Measurements from ENCODE around the gene NAIP. TPM values are rescaled to one million over a fixed set of nuclear protein-coding genes. Genes with fewer than 3 reads are reported as not detected.
"Not testable (repeated sequence)": the region's sequence is repeated elsewhere in the genome, so short reads cannot be mapped to it uniquely, and the experiment has no call there.

The NAIP gene
- total and polyA plus RNA-seq, 2 donors (not counting 1 experiment from before 2014, with no cell fraction given): 2.7 to 3.8 TPM

DNA sequence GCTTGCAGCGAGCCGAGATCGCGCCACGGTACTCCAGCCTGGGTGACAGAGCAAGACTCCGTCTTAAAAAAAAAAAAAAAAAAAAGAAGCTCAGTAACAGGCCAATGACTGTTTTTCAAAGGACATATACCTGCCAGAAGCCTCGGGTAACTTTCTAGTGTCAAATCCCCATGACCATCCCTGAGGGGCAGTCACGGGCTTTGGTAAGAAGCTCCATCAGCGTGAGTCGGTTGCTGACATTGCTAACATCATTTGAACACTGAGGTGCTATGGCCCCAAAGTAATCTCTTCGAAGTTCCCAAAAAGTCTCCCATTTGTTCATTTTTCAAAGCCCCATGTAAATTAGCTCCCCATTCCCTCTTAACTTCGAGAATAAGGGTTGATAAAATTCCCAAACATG lies 11.6 kb downstream of the NAIP start:
- H3K27ac ChIP-seq (ENCODE audit: insufficient read depth, low read length): no peak overlapping the region
- no peak overlapping the region for H3K4me3 ChIP-seq (replicated peaks in 1 of 4; ENCODE audit: control extremely low read depth in 1 of 4, insufficient read depth in 1 of 4, low read depth in 3 of 4, low read length in 4 of 4)
- no peaks in the 10 kb centered on the region for H3K9me3 ChIP-seq (ENCODE audit: control insufficient read depth, insufficient read depth, low read depth, low read length)
- TF ChIP-seq, protein P1, sequence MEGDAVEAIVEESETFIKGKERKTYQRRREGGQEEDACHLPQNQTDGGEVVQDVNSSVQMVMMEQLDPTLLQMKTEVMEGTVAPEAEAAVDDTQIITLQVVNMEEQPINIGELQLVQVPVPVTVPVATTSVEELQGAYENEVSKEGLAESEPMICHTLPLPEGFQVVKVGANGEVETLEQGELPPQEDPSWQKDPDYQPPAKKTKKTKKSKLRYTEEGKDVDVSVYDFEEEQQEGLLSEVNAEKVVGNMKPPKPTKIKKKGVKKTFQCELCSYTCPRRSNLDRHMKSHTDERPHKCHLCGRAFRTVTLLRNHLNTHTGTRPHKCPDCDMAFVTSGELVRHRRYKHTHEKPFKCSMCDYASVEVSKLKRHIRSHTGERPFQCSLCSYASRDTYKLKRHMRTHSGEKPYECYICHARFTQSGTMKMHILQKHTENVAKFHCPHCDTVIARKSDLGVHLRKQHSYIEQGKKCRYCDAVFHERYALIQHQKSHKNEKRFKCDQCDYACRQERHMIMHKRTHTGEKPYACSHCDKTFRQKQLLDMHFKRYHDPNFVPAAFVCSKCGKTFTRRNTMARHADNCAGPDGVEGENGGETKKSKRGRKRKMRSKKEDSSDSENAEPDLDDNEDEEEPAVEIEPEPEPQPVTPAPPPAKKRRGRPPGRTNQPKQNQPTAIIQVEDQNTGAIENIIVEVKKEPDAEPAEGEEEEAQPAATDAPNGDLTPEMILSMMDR (conservative IDR thresholded peaks at IDR 0.05 in 1 of 2, IDR thresholded peaks at IDR 0.05 in 1 of 2; ENCODE audit: low read depth in 1 of 2, low read length in 2 of 2): no peak
- no peak for DNase-seq (ENCODE audit: low read depth in 2 of 2)
- H2AFZ ChIP-seq (ENCODE audit: low read length): no peak overlapping the region
- H3K79me2 ChIP-seq (ENCODE audit: control insufficient read depth, insufficient read depth, low read length): no peaks in the 10 kb centered on the region
- no peak overlapping the region for H3K4me2 ChIP-seq (ENCODE audit: extremely low read depth, insufficient read depth, low read length)
- no peaks in the 10 kb centered on the region for H3K36me3 ChIP-seq (ENCODE audit: control insufficient read depth, insufficient read depth, low read length)
- H4K20me1 ChIP-seq (ENCODE audit: control insufficient read depth, extremely low read depth, insufficient read depth, low read length): no peaks in the 10 kb centered on the region
- no peaks in the 10 kb centered on the region for H3K4me1 ChIP-seq (ENCODE audit: control insufficient read depth, extremely low read depth, insufficient read depth, low read length)
- no peaks in the 10 kb centered on the region for H3K27me3 ChIP-seq (ENCODE audit: control insufficient read depth, insufficient read depth, low read length)
- H3K9ac ChIP-seq (ENCODE audit: insufficient read depth, low read length): no peak overlapping the region

GRCh38 chr5:71011194-71011792 lies 13.8 kb downstream of the NAIP start:
- Histone ChIP-seq H3K4me3 (replicated peaks in 1 of 4; ENCODE audit: control extremely low read depth in 1 of 4, insufficient read depth in 1 of 4, low read depth in 3 of 4, low read length in 4 of 4) (no peak overlapping the region), H3K9ac (ENCODE audit: insufficient read depth, low read length) (no peak overlapping the region), H4K20me1 (ENCODE audit: control insufficient read depth, extremely low read depth, insufficient read depth, low read length) (no peaks in the 10 kb centered on the region), H3K4me2 (ENCODE audit: extremely low read depth, insufficient read depth, low read length) (no peak overlapping the region), H3K27me3 (ENCODE audit: control insufficient read depth, insufficient read depth, low read length) (no peaks in the 10 kb centered on the region), H2AFZ (ENCODE audit: low read length) (no peak overlapping the region), H3K79me2 (ENCODE audit: control insufficient read depth, insufficient read depth, low read length) (no peaks in the 10 kb centered on the region), H3K36me3 (ENCODE audit: control insufficient read depth, insufficient read depth, low read length) (no peaks in the 10 kb centered on the region), H3K4me1 (ENCODE audit: control insufficient read depth, extremely low read depth, insufficient read depth, low read length) (no peaks in the 10 kb centered on the region), H3K27ac (ENCODE audit: insufficient read depth, low read length) (no peak overlapping the region), H3K9me3 (ENCODE audit: control insufficient read depth, insufficient read depth, low read depth, low read length) (no peaks in the 10 kb centered on the region)
- DNase-seq (ENCODE audit: low read depth in 2 of 2): no peak
- TF ChIP-seq, protein P1 (conservative IDR thresholded peaks at IDR 0.05 in 1 of 2, IDR thresholded peaks at IDR 0.05 in 1 of 2; ENCODE audit: low read depth in 1 of 2, low read length in 2 of 2): no peak
- TF ChIP-seq EZH2 (IDR thresholded peaks at IDR 0.05; ENCODE audit: low read length, missing control alignments): no peak

GRCh38 chr5:71006983-71007382 lies 18.2 kb downstream of the NAIP start:
- not testable (repeated sequence) for H3K27me3 ChIP-seq (ENCODE audit: control insufficient read depth, insufficient read depth, low read length); H3K4me3 ChIP-seq (replicated peaks in 1 of 4; ENCODE audit: control extremely low read depth in 1 of 4, insufficient read depth in 1 of 4, low read depth in 3 of 4, low read length in 4 of 4); H2AFZ ChIP-seq (ENCODE audit: low read length); DNase-seq (ENCODE audit: low read depth in 2 of 2); H3K9ac ChIP-seq (ENCODE audit: insufficient read depth, low read length); H3K9me3 ChIP-seq (ENCODE audit: control insufficient read depth, insufficient read depth, low read depth, low read length); H3K4me2 ChIP-seq (ENCODE audit: extremely low read depth, insufficient read depth, low read length); H3K27ac ChIP-seq (ENCODE audit: insufficient read depth, low read length); H3K4me1 ChIP-seq (ENCODE audit: control insufficient read depth, extremely low read depth, insufficient read depth, low read length); H3K79me2 ChIP-seq (ENCODE audit: control insufficient read depth, insufficient read depth, low read length); H4K20me1 ChIP-seq (ENCODE audit: control insufficient read depth, extremely low read depth, insufficient read depth, low read length); H3K36me3 ChIP-seq (ENCODE audit: control insufficient read depth, insufficient read depth, low read length)

GRCh38 chr5:70984882-70985281 lies 40.3 kb downstream of the NAIP start:
- not testable (repeated sequence) for DNase-seq (ENCODE audit: low read depth in 2 of 2); H3K27me3 ChIP-seq (ENCODE audit: control insufficient read depth, insufficient read depth, low read length); H4K20me1 ChIP-seq (ENCODE audit: control insufficient read depth, extremely low read depth, insufficient read depth, low read length); H3K4me1 ChIP-seq (ENCODE audit: control insufficient read depth, extremely low read depth, insufficient read depth, low read length); H3K4me3 ChIP-seq (replicated peaks in 1 of 4; ENCODE audit: control extremely low read depth in 1 of 4, insufficient read depth in 1 of 4, low read depth in 3 of 4, low read length in 4 of 4); H3K4me2 ChIP-seq (ENCODE audit: extremely low read depth, insufficient read depth, low read length); H3K9me3 ChIP-seq (ENCODE audit: control insufficient read depth, insufficient read depth, low read depth, low read length); H2AFZ ChIP-seq (ENCODE audit: low read length); H3K79me2 ChIP-seq (ENCODE audit: control insufficient read depth, insufficient read depth, low read length); H3K27ac ChIP-seq (ENCODE audit: insufficient read depth, low read length); H3K36me3 ChIP-seq (ENCODE audit: control insufficient read depth, insufficient read depth, low read length); H3K9ac ChIP-seq (ENCODE audit: insufficient read depth, low read length)

GRCh38 chr5:70967220-70967619 lies 57.9 kb downstream of the NAIP start:
- H3K27ac ChIP-seq (ENCODE audit: insufficient read depth, low read length); H3K4me1 ChIP-seq (ENCODE audit: control insufficient read depth, extremely low read depth, insufficient read depth, low read length); H3K9ac ChIP-seq (ENCODE audit: insufficient read depth, low read length); DNase-seq (ENCODE audit: low read depth in 2 of 2); H4K20me1 ChIP-seq (ENCODE audit: control insufficient read depth, extremely low read depth, insufficient read depth, low read length); H3K36me3 ChIP-seq (ENCODE audit: control insufficient read depth, insufficient read depth, low read length); H3K79me2 ChIP-seq (ENCODE audit: control insufficient read depth, insufficient read depth, low read length); H3K27me3 ChIP-seq (ENCODE audit: control insufficient read depth, insufficient read depth, low read length); H3K4me3 ChIP-seq (replicated peaks in 1 of 4; ENCODE audit: control extremely low read depth in 1 of 4, insufficient read depth in 1 of 4, low read depth in 3 of 4, low read length in 4 of 4); H3K9me3 ChIP-seq (ENCODE audit: control insufficient read depth, insufficient read depth, low read depth, low read length); H2AFZ ChIP-seq (ENCODE audit: low read length); H3K4me2 ChIP-seq (ENCODE audit: extremely low read depth, insufficient read depth, low read length): not testable (repeated sequence)
